OCI-LY1 (cell line): ENCODE measurements around the gene USP10.

ENCODE experiments used
- H2AFZ ChIP-seq: fragments of 200-600 bp; sonication (generic), shearing (Covaris generic); 2 replicates; pipeline ENCODE4 v1.6.0; 2014; ENCODE audit warnings: antibody characterized with exemption, mild to moderate bottlenecking, low read length
- H3F3A ChIP-seq: fragments of 200-600 bp; sonication (generic), shearing (Covaris generic); 2 replicates; pipeline ENCODE4 v1.6.0; 2014; ENCODE audit warnings: mild to moderate bottlenecking, antibody characterized with exemption, low read length, moderate library complexity; ENCODE audit not compliant: insufficient read depth
- H3K27ac ChIP-seq: fragments of 200-600 bp; sonication (generic); 2 replicates; pipeline ENCODE4 v1.5.1; 2014; ENCODE audit warnings: low read length, mixed run types, mild to moderate bottlenecking, low read depth; ENCODE audit not compliant: poor library complexity, severe bottlenecking
- H3K27me3 ChIP-seq: fragments of 200-600 bp; sonication (generic); 2 replicates; pipeline ENCODE4 v1.6.0; 2014; ENCODE audit warnings: antibody characterized with exemption, mild to moderate bottlenecking, low read length, moderate library complexity; ENCODE audit not compliant: insufficient read depth
- H3K36me3 ChIP-seq: fragments of 200-600 bp; sonication (generic); 2 replicates; pipeline ENCODE4 v1.6.1; 2014; ENCODE audit warnings: mild to moderate bottlenecking, antibody characterized with exemption, low read length, moderate library complexity, mixed read lengths; ENCODE audit not compliant: insufficient read depth
- H3K4me1 ChIP-seq: fragments of 200-600 bp; sonication (generic); 2 replicates; pipeline ENCODE4 v1.5.1; 2014; ENCODE audit warnings: mild to moderate bottlenecking, low read length, moderate library complexity; ENCODE audit not compliant: insufficient read depth, severe bottlenecking
- H3K4me2 ChIP-seq: fragments of 200-600 bp; sonication (generic), shearing (Covaris generic); 2 replicates; pipeline ENCODE4 v1.6.1; 2014; ENCODE audit warnings: low read length
- H3K4me3 ChIP-seq: fragments of 200-600 bp; sonication (generic); 2 replicates; pipeline ENCODE4 v1.5.1; 2014; ENCODE audit warnings: low read length, low read depth, mild to moderate bottlenecking, mixed read lengths; ENCODE audit not compliant: poor library complexity, severe bottlenecking
- H3K79me2 ChIP-seq: fragments of 200-600 bp; shearing (Covaris generic); 2 replicates; pipeline ENCODE4 v1.6.1; 2016; ENCODE audit warnings: mixed run types, low read length, mixed read lengths; ENCODE audit not compliant: insufficient read depth
- H3K9ac ChIP-seq: fragments of 200-600 bp; sonication (generic), shearing (Covaris generic); 2 replicates; pipeline ENCODE4 v1.6.1; 2014; ENCODE audit warnings: mild to moderate bottlenecking, low read length, mixed read lengths
- H3K9me2 ChIP-seq: fragments of 200-600 bp; sonication (generic), shearing (Covaris generic); 2 replicates; pipeline ENCODE4 v1.6.1; 2014; ENCODE audit warnings: low read depth, mild to moderate bottlenecking, low read length, mixed read lengths
- H3K9me3 ChIP-seq: fragments of 200-600 bp; shearing (Covaris generic); 2 replicates; pipeline ENCODE4 v1.6.1; 2014; ENCODE audit warnings: low read length, mixed read lengths
- H4K20me1 ChIP-seq: fragments of 200-600 bp; sonication (generic), shearing (Covaris generic); 2 replicates; pipeline ENCODE4 v1.6.0; 2016; ENCODE audit warnings: mild to moderate bottlenecking, low read length; ENCODE audit not compliant: insufficient read depth
- CTCF ChIP-seq: fragments of 200-600 bp; sonication (generic), shearing (Covaris generic); IDR thresholded peaks from 2 replicates; pipeline ENCODE4 v1.5.1; 2017; ENCODE audit warnings: mild to moderate bottlenecking, antibody characterized with exemption, low read length, moderate library complexity, mixed read lengths
- EZH2 ChIP-seq: fragments of 200-600 bp; sonication (generic), shearing (Covaris generic); IDR thresholded peaks from 2 replicates; pipeline ENCODE4 v1.8.0; 2017; ENCODE audit warnings: borderline replicate concordance, mixed run types, mild to moderate bottlenecking, antibody characterized with exemption, low read length, moderate library complexity, mixed read lengths

USP10 gene

GRCh38 chr16:84660973-84661372 lies 38.8 kb upstream of the USP10 start:
- Histone ChIP-seq H3K9me3 (no peaks in the 10 kb centered on the region), H2AFZ (no peak overlapping the region), H3K27me3 (no peaks in the 10 kb centered on the region), H3K9me2 (no peaks in the 10 kb centered on the region), H3K4me2 (no peak overlapping the region), H3F3A (no peaks in the 10 kb centered on the region), H3K4me3 (no peak overlapping the region), H3K9ac (no peak overlapping the region), H3K27ac (no peak overlapping the region), H3K4me1 (peaks cover 33% of the 10 kb centered on the region), H3K79me2 (no peaks in the 10 kb centered on the region), H4K20me1 (no peaks in the 10 kb centered on the region), H3K36me3 (peaks cover 69% of the 10 kb centered on the region)
- no peak for TF ChIP-seq CTCF
- TF ChIP-seq EZH2: no peak

- H3K9ac ChIP-seq: no peak overlapping the region
- no peaks in the 10 kb centered on the region for H3F3A ChIP-seq
- H3K9me3 ChIP-seq: no peaks in the 10 kb centered on the region
- peaks cover 27% of the 10 kb centered on the region for H3K4me1 ChIP-seq
- H3K4me2 ChIP-seq: no peak overlapping the region
- H3K4me3 ChIP-seq: no peak overlapping the region
- no peak overlapping the region for H3K27ac ChIP-seq
- H3K36me3 ChIP-seq: peaks cover 69% of the 10 kb centered on the region
- H3K27me3 ChIP-seq: no peaks in the 10 kb centered on the region
- H3K79me2 ChIP-seq: no peaks in the 10 kb centered on the region
- H3K9me2 ChIP-seq: no peaks in the 10 kb centered on the region
- no peak overlapping the region for H2AFZ ChIP-seq
- TF ChIP-seq CTCF (no peak), EZH2 (no peak)
- no peaks in the 10 kb centered on the region for H4K20me1 ChIP-seq
Observed at GRCh38 chr16:84661418-84662060, 38.3 kb upstream of the USP10 start.

- H3K9me2 ChIP-seq: no peaks in the 10 kb centered on the region
- H3K79me2 ChIP-seq: no peaks in the 10 kb centered on the region
- no peak for TF ChIP-seq EZH2
- TF ChIP-seq CTCF: no peak
- H3K4me1 ChIP-seq: peaks cover 21% of the 10 kb centered on the region
- H3K36me3 ChIP-seq: peaks cover 62% of the 10 kb centered on the region
- no peaks in the 10 kb centered on the region for H3K27me3 ChIP-seq
- no peaks in the 10 kb centered on the region for H3F3A ChIP-seq
- no peak overlapping the region for H3K27ac ChIP-seq
- H3K9me3 ChIP-seq: no peaks in the 10 kb centered on the region
- no peak overlapping the region for H3K4me3 ChIP-seq
- H2AFZ ChIP-seq: no peak overlapping the region
- H3K9ac ChIP-seq: no peak overlapping the region
- H3K4me2 ChIP-seq: no peak overlapping the region
- H4K20me1 ChIP-seq: no peaks in the 10 kb centered on the region
Observed at GRCh38 chr16:84662471-84662870, 37.3 kb upstream of the USP10 start.
